T-helper 2 cell (primary cell): Measurements from ENCODE around the gene DPP9.
"Not testable (repeated sequence)": the region's sequence is repeated elsewhere in the genome, so short reads cannot be mapped to it uniquely, and the experiment has no call there.

Experiments used
- DNase-seq, 5 experiments: peaks; one replicate each; pipeline versions ENCODE4 v3.0.0 to v3.0.0-alpha.2; 2012 to 2022

The DPP9 gene

DNA sequence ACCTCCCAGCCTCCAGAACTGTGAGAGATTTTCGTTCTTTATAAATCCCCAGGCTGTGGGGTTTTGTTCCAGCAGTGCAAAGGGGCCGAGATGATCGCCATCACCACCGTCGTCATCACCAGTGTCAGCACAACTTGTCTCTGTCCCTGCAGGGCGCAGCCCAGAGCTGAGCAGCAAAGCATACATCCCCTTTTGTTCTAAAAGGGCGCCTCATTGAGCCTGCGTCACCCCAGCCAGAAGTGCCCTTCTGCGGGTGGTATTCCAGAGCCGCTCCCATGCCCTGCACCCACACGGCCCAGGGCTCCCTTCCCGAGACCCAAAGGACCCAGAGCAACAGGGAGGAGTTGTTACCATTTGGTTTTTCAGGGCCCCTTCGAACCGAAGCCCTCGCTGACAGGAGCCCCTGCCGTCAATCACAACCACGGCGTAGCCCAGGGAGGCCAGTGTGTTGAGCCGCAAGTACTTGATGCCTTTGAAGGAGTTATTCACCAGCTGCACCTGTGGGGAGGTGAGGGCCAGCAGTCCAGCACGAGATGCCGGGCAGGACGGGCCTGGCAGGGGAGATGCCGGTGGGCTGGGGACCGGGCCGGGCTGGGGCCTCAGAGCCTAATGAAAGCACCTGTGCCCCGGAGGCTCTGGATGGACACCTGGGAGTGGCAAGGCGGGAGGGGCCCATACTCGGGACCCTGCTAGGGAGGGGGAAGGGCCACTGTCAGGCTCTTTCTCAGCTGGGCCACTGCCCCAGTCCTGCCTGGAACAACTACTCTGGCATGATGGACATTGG lies 39.1 kb downstream of the DPP9 start:
- no peak for DNase-seq

- DNase-seq: no peak
Observed at GRCh38 chr19:4682417-4683200, 41.0 kb downstream of the DPP9 start.

GRCh38 chr19:4680021-4680420 lies 43.6 kb downstream of the DPP9 start:
- DNase-seq: not testable (repeated sequence)

- DNase-seq: peak in 3 of 5 experiments; percentile 4 to 27 (median 16)
Observed at GRCh38 chr19:4678881-4679790, 44.5 kb downstream of the DPP9 start.

DNA sequence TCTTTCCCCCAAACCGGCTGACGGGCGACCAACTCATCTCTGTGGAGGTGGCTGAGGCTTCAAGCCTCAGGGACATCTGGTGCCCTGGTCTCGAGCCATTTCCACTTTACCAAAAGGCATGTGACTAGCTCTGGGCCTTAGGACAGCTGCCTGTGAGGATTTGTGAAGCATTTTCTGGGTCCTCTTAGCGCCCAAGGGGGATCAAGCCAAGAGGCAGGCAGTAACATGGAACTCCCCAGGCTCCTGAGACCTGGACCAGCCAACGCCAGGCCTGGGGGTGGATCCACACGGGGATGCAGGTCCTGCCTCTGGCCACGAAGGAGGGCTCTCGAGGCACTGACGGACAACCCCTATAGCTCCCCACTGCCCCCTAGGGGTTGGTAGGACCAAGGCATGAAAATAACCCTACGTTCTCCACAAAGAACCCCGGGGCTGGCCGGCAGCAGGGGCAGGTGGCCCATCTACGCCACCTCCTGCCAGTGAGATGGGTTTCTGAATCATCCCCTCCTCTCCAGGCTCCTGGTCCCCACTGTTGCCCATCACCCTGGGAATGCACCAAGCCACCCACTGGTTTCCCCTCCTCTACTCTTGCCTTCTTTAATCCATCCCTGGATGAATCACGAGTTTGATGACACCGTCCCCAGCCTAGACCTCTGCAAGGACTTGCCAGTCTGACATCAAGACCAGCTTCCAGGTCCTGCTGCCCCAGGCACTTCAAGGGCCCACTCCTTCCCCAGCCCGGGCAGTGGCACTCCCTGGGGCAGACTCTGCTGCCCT lies 46.5 kb downstream of the DPP9 start:
- peak in 1 of 5 experiments; percentile 26 for DNase-seq

GRCh38 chr19:4675346-4675745 lies 48.3 kb downstream of the DPP9 start:
- no peak for DNase-seq

DNA sequence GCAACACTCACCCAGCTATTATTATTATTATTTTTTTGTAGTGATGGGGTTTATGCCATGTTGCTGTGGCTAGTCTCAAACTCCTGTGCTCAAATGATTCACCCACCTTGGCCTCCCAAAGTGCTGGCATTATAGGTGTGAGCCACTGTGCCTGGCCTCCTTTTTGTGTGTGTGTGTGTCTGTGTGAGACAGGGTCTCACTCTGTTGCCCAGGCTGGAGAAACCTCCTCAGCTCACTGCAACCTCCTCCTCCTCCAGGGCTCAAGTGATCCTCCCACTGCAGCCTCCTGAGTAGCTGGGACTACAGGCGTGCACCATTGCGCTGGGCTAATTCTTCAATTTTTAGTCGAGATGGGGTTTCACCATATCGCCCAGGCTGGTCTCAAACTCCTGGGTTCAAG lies 49.9 kb downstream of the DPP9 start:
- no peak for DNase-seq

DNA sequence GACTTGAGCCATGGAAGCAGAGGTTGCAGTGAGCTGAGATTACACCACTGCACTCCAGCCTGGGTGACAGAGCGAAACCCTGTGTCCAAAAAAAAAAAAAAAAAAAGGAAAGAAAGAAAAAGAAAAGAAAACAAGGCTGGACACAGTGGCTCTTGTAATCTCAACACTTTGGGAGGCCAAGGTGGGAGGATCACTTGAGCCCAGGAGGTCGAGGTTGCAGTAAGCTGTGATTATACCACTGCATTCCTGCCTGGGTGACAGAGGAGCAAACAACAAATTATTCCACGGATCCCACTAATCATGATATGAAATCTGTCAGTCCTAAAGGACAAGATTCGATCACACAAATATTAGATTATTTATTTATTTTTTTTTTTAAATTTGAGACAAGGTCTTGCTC lies 50.4 kb downstream of the DPP9 start:
- no peak for DNase-seq

GRCh38 chr19:4671185-4671851 lies 52.3 kb downstream of the DPP9 start:
- DNase-seq: no peak

DNA sequence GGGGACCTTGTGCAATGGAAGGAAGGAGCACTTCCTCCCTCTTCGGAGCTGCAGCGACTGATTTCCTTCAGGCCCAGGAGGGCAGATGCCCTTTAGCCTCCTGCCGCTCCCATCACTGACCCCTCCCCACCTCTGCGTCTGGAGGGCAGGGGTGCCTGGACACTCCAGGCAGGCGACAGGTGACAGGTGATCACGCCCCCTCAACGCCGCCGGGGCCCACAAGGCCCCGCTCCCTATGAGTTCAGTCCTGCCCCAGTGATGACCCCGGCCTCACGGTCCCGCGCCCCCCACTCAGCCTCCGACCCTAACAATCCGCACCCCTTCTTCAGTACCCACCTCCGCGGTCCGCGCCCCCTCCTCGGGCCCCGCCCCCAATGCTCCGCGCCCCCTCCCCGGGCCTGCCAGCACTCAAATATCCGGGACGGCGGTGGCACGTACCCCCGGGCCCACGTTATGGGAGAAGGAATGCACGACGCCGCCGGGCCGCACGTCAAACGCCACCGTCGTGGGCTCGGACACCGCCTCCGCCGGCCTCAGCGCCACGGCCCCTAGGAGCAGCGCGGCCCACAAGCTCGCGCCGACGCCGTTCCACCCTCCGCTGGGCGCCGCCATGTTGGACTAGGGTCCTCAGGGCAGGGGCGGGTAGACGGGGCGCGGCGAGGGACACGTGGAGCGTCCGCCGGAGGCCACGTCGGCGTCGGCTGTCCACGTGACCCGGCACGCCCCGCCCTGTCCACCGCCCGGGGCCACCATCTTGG lies 53.7 kb downstream of the DPP9 start, which contains the start of gene MYDGF:
Gene MYDGF, minus strand, starts transcription at position 620 of the 758 bp plus-strand sequence. Its CDS starts 8 bp downstream, at position 612.
- peak; percentile 85 to 95 (median 90) for DNase-seq

- no peak for DNase-seq
Observed at GRCh38 chr19:4664642-4665041, 59.0 kb downstream of the DPP9 start.

DNA sequence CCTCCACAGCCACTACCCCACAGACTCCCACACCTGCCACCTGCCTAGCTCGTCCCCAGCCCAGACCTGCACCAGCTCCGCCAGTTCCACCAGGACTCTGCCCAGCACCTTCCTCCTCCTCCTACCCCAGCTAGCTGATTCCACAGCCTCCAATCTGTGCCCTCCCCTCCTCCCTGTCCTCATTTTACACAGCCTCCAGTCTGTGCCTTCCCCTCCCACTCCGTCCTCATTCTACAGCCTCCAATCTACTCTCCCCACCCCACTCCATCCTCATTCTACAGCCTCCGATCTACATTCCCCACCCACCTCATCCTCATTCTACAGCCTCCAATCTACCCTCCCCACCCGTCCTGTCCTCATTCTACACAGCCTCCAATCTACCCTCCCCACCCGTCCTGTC lies 60.8 kb downstream of the DPP9 start:
- no peak for DNase-seq

- DNase-seq: no peak
Observed at GRCh38 chr19:4662020-4662695, 61.5 kb downstream of the DPP9 start.

GRCh38 chr19:4660993-4661392 lies 62.6 kb downstream of the DPP9 start:
- DNase-seq: no peak

GRCh38 chr19:4660181-4660791 lies 63.4 kb downstream of the DPP9 start:
- DNase-seq: no peak

DNA sequence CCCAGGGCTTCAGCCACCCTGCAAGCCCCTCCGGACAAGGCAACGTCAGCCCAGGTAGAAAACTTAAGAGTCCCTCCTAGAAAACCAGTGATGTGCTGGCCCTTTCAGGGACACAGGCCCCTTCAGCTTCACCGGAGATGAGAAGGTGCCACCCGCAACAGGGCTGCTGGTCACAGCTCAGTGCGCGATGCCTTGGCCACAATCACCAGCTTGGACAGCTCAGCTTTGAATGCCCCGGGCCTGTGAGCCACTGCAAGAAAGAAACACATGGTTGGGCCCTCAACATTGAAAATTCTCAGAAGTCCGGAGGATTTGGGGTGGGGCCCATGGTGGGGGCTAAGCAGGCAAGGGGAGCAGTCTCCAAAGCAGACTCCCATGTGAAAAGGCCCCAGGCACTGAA lies 65.8 kb downstream of the DPP9 start:
- no peak for DNase-seq

GRCh38 chr19:4657262-4657661 lies 66.4 kb downstream of the DPP9 start:
- DNase-seq: no peak

- DNase-seq: no peak
Observed at GRCh38 chr19:4656102-4656501, 67.5 kb downstream of the DPP9 start.
